K562 (cell line): ENCODE results near the gene MRPL33. TPM values are rescaled to one million over a fixed set of nuclear protein-coding genes. Genes with fewer than 3 reads are reported as not detected.

Experiments used
- CREB3 ChIP-seq: fragments of 450-650 bp; conservative IDR thresholded peaks from 2 replicates; pipeline ENCODE4 v1.6.1; 2016; ENCODE audit warnings: missing genetic modification characterization, low read depth, mild to moderate bottlenecking, missing compliant biosample characterization, moderate library complexity
- DACH1 ChIP-seq: fragments of 450-650 bp; IDR thresholded peaks from 2 replicates; pipeline ENCODE4 v1.6.1; 2018; ENCODE audit not compliant: partially characterized antibody
- EGR1 ChIP-seq: fragments of 450-650 bp; conservative IDR thresholded peaks from 2 replicates; pipeline ENCODE4 v1.6.1; 2017; ENCODE audit warnings: mild to moderate bottlenecking
- EP300 ChIP-seq: IDR thresholded peaks from 2 replicates; pipeline ENCODE4 v1.6.1; 2012; ENCODE audit warnings: low read length, improper control_type of control experiment
- GATAD2A ChIP-seq: fragments of 450-650 bp; IDR thresholded peaks from 2 replicates; pipeline ENCODE4 v1.6.1; 2017
- MAFK ChIP-seq: IDR thresholded peaks from 2 replicates; pipeline ENCODE4 v1.6.1; 2011; ENCODE audit warnings: low read length, improper control_type of control experiment
- MEIS2 ChIP-seq: fragments of 450-650 bp; IDR thresholded peaks from 2 replicates; pipeline ENCODE4 v1.6.1; 2014; ENCODE audit warnings: mild to moderate bottlenecking; ENCODE audit not compliant: partially characterized antibody
- MYC ChIP-seq, 2 experiments: fragments of 250-450 bp in 1 of 2; sonication (Bioruptor Pico) in 1 of 2; IDR thresholded peaks; 2 replicates each; pipeline versions ENCODE4 v1.5.1 to v1.6.1; 2012 to 2021; ENCODE audit warnings: low read depth in 2 of 2, borderline replicate concordance in 1 of 2, improper control_type of control experiment in 1 of 2, low read length in 1 of 2, mild to moderate bottlenecking in 1 of 2, moderate library complexity in 1 of 2
- NFIX ChIP-seq: fragments of 250-450 bp; sonication (Bioruptor Pico); IDR thresholded peaks from 2 replicates; pipeline ENCODE4 v1.4.0; 2020; ENCODE audit warnings: low read depth, mild to moderate bottlenecking, moderate library complexity
- NFRKB ChIP-seq: fragments of 450-650 bp; IDR thresholded peaks from 2 replicates; pipeline ENCODE4 v1.6.1; 2016; ENCODE audit warnings: low read depth
- RAD21 ChIP-seq, 2 experiments: fragments of 250-450 bp in 1 of 2; fragments of 450-650 bp in 1 of 2; sonication (Bioruptor Pico) in 1 of 2; formaldehyde crosslinking in 1 of 2; IDR thresholded peaks in 1 of 2; conservative IDR thresholded peaks in 1 of 2; 2 replicates each; pipeline versions ENCODE4 v1.4.0 to v1.8.0; 2020 to 2022; ENCODE audit warnings: mild to moderate bottlenecking in 2 of 2, moderate library complexity in 1 of 2
- RBM14 ChIP-seq: fragments of 200-400 bp; formaldehyde crosslinking; IDR thresholded peaks from 2 replicates; pipeline ENCODE4 v1.6.1; 2018; ENCODE audit warnings: low read depth, mild to moderate bottlenecking, low read length, moderate library complexity, borderline replicate concordance; ENCODE audit not compliant: insufficient read depth
- TCF7 ChIP-seq: sonication (generic); IDR thresholded peaks from 2 replicates; pipeline ENCODE4 v1.6.1; 2016; ENCODE audit warnings: antibody characterized with exemption, borderline replicate concordance
- TEAD1 ChIP-seq, 2 experiments: fragments of 450-650 bp in 1 of 2; sonication (generic) in 1 of 2; formaldehyde crosslinking; IDR thresholded peaks; 2 replicates each; pipeline versions ENCODE4 v1.4.0 to v1.8.0; 2020 to 2022; ENCODE audit warnings: mild to moderate bottlenecking in 2 of 2, missing genetic modification reagents in 1 of 2
- TEAD2 ChIP-seq: fragments of 450-650 bp; IDR thresholded peaks from 2 replicates; pipeline ENCODE4 v1.6.1; 2016; ENCODE audit warnings: missing genetic modification characterization, control low read depth, missing compliant biosample characterization
- ZBTB1 ChIP-seq: sonication (generic); formaldehyde crosslinking; IDR thresholded peaks from 2 replicates; pipeline ENCODE4 v1.8.1; 2023; ENCODE audit warnings: missing genetic modification reagents, low read depth, mild to moderate bottlenecking, borderline replicate concordance
- ZBTB2 ChIP-seq: fragments of 450-650 bp; IDR thresholded peaks from 2 replicates; pipeline ENCODE4 v1.6.1; 2016; ENCODE audit warnings: antibody characterized with exemption
- ZFP1 ChIP-seq: fragments of 450-650 bp; formaldehyde crosslinking; IDR thresholded peaks from 2 replicates; pipeline ENCODE4 v1.4.0; 2020; ENCODE audit warnings: mild to moderate bottlenecking, mixed read lengths
- ZKSCAN1 ChIP-seq: fragments of 150-350 bp; IDR thresholded peaks from 2 replicates; pipeline ENCODE4 v1.6.1; 2016; ENCODE audit warnings: low read depth, low read length
- ZNF133 ChIP-seq: fragments of 250-450 bp; sonication (Bioruptor Pico); IDR thresholded peaks from 2 replicates; pipeline ENCODE4 v1.4.0; 2020; ENCODE audit warnings: mild to moderate bottlenecking
- ZNF174 ChIP-seq: fragments of 250-450 bp; sonication (Bioruptor Pico); IDR thresholded peaks from 2 replicates; pipeline ENCODE4 v1.4.0; 2020; ENCODE audit warnings: mild to moderate bottlenecking
- ZNF589 ChIP-seq: fragments of 200-800 bp; sonication (Bioruptor generic); IDR thresholded peaks from 2 replicates; pipeline ENCODE4 v1.6.1; 2016; ENCODE audit warnings: low read depth, missing genetic modification characterization, missing compliant biosample characterization
- ZNF592 ChIP-seq: fragments of 450-650 bp; IDR thresholded peaks from 2 replicates; pipeline ENCODE4 v1.6.1; 2017; ENCODE audit warnings: antibody characterized with exemption, mild to moderate bottlenecking
- polyA plus RNA-seq, 8 experiments: library from polyadenylated mRNA; depleted of rRNA in 4 of 8; stranded (reverse) in 5 of 8; unstranded in 3 of 8; fragments of >200 nt; fragmentation: Nextera tagmentation in 2 of 8; fragmentation: Illumina TruSeq in 1 of 8; extraction: Ambion mirVana in 2 of 8; extraction: Trizol in 1 of 8; gene quantifications; 2 replicates each; pipeline versions ENCODE4 v1.2.1 to v1.2.3, GENCODE V29; 2011 to 2014; ENCODE audit warnings: inconsistent platforms in 1 of 8, missing spikeins in 1 of 8
- total RNA-seq, 7 experiments: library from RNA; depleted of rRNA in 6 of 7; stranded (reverse); fragments of >200 nt in 6 of 7; fragmentation: Illumina TruSeq in 2 of 7; extraction: Trizol in 2 of 7; gene quantifications; 2 replicates each; pipeline versions ENCODE4 v1.2.1 to v1.2.3, GENCODE V29; 2011 to 2021; ENCODE audit warnings: low replicate concordance in 1 of 7

MRPL33 gene
- total and polyA plus RNA-seq, 9 of the 15 experiments (the other 6 are each of a cell fraction or from before 2014, with no cell fraction given): 68.3 to 338 (median 226) TPM

GRCh38 chr2:27765621-27766286 lies 5.8 kb upstream of the MRPL33 start (continued):
- TF ChIP-seq ZNF589 (CRISPR knock-in tag): no peak
- TF ChIP-seq TCF7: no peak
- no peak for TF ChIP-seq DACH1
- TF ChIP-seq EP300: no peak
- no peak for TF ChIP-seq RBM14
- TF ChIP-seq RAD21 (CRISPR knock-in tag; conservative IDR thresholded peaks at IDR 0.05 in 1 of 2, IDR thresholded peaks at IDR 0.05 in 1 of 2): no peak
- no peak for TF ChIP-seq ZNF133 (CRISPR knock-in tag)
- peak; percentile 72; the same call in 1 of the 2 replicates for TF ChIP-seq TEAD2 (tag)
- TF ChIP-seq MYC (IDR thresholded peaks at IDR 0.05; ENCODE audit: low read depth, low read length): 0 out of 2 replicates have a peak, but pooled peaks have one; percentile 21
- no peak for TF ChIP-seq MYC (CRISPR knock-in tag; IDR thresholded peaks at IDR 0.05; ENCODE audit: borderline replicate concordance, low read depth)
- TF ChIP-seq EGR1: 0 out of 2 replicates have a peak, but pooled peaks have one; percentile 25
- peak; percentile 59; the same call in 1 of the 2 replicates for TF ChIP-seq ZNF592
- TF ChIP-seq NFRKB: no peak
- no peak for TF ChIP-seq ZFP1 (CRISPR knock-in tag)
- no peak for TF ChIP-seq ZKSCAN1
- no peak for TF ChIP-seq MAFK
- TF ChIP-seq ZBTB1 (CRISPR knock-in tag): no peak
- TF ChIP-seq GATAD2A: no peak
- no peak; the same call in 1 of the 2 replicates for TF ChIP-seq CREB3 (tag)
- peak; percentile 56 for TF ChIP-seq MEIS2
- TF ChIP-seq NFIX (CRISPR knock-in tag): no peak
- TF ChIP-seq ZNF174 (CRISPR knock-in tag): no peak
- peak; percentile 86; the same call in 1 of the 2 replicates for TF ChIP-seq ZBTB2
- TF ChIP-seq TEAD1 (CRISPR knock-in tag; IDR thresholded peaks at IDR 0.05): peak in 1 of 2 experiments; percentile 59; a peak in 2 of 4 replicates
